ENCODE results near the gene TBC1D2.

DNA sequence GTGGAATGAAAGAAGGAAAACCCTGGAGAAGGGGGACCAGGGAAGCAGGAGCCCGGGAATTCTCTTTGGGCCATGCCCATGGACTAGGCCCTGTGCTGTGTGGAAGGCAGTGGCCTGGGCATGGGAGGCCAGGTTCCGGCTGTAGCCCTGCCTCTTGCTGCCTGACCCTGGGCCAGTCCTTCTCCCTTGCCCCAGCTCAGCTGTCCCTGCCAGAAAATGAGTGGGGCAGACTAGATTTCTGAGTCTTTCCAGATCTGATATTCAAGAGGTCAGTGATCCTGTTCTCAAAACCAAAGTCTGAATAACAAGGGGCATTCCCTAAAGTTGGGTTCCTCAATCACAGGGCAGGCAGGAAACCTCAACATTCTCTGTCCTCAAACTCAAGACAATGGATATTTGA, 38.2 kb downstream of the TBC1D2 start:
- TF ChIP-seq, protein P1, sequence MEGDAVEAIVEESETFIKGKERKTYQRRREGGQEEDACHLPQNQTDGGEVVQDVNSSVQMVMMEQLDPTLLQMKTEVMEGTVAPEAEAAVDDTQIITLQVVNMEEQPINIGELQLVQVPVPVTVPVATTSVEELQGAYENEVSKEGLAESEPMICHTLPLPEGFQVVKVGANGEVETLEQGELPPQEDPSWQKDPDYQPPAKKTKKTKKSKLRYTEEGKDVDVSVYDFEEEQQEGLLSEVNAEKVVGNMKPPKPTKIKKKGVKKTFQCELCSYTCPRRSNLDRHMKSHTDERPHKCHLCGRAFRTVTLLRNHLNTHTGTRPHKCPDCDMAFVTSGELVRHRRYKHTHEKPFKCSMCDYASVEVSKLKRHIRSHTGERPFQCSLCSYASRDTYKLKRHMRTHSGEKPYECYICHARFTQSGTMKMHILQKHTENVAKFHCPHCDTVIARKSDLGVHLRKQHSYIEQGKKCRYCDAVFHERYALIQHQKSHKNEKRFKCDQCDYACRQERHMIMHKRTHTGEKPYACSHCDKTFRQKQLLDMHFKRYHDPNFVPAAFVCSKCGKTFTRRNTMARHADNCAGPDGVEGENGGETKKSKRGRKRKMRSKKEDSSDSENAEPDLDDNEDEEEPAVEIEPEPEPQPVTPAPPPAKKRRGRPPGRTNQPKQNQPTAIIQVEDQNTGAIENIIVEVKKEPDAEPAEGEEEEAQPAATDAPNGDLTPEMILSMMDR (IDR thresholded peaks at IDR 0.05; ENCODE audit: low read depth, low read length, missing input control), result no peak
- TF ChIP-seq MAX (IDR thresholded peaks at IDR 0.05) (no peak), FOXA1 (IDR thresholded peaks at IDR 0.05) (no peak), GABPA (IDR thresholded peaks at IDR 0.05 in 1 of 2, conservative IDR thresholded peaks at IDR 0.05 in 1 of 2) (no peak), NR2F2 (IDR thresholded peaks at IDR 0.05) (peak; percentile 38), SP1 (IDR thresholded peaks at IDR 0.05) (peak; percentile 81), YY1 (IDR thresholded peaks at IDR 0.05) (peak; percentile 63), JUND (IDR thresholded peaks at IDR 0.05) (peak in 1 of 2 donors; percentile 52), RXRA (IDR thresholded peaks at IDR 0.05) (peak; percentile 91 to 92), ZBTB33 (IDR thresholded peaks at IDR 0.05) (no peak)
- TF ChIP-seq, protein P2, sequence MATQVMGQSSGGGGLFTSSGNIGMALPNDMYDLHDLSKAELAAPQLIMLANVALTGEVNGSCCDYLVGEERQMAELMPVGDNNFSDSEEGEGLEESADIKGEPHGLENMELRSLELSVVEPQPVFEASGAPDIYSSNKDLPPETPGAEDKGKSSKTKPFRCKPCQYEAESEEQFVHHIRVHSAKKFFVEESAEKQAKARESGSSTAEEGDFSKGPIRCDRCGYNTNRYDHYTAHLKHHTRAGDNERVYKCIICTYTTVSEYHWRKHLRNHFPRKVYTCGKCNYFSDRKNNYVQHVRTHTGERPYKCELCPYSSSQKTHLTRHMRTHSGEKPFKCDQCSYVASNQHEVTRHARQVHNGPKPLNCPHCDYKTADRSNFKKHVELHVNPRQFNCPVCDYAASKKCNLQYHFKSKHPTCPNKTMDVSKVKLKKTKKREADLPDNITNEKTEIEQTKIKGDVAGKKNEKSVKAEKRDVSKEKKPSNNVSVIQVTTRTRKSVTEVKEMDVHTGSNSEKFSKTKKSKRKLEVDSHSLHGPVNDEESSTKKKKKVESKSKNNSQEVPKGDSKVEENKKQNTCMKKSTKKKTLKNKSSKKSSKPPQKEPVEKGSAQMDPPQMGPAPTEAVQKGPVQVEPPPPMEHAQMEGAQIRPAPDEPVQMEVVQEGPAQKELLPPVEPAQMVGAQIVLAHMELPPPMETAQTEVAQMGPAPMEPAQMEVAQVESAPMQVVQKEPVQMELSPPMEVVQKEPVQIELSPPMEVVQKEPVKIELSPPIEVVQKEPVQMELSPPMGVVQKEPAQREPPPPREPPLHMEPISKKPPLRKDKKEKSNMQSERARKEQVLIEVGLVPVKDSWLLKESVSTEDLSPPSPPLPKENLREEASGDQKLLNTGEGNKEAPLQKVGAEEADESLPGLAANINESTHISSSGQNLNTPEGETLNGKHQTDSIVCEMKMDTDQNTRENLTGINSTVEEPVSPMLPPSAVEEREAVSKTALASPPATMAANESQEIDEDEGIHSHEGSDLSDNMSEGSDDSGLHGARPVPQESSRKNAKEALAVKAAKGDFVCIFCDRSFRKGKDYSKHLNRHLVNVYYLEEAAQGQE (IDR thresholded peaks at IDR 0.05), result peak; percentile 76

Data from liver (tissue), 3 donors.